ENCODE measurements around the gene OLFML2A. TPM values are rescaled to one million over a fixed set of nuclear protein-coding genes. Genes with fewer than 3 reads are reported as not detected.

OLFML2A gene
- total and polyA plus RNA-seq, 2 experiments from 2014 or later, result 0.11 to 0.14 TPM

DNA sequence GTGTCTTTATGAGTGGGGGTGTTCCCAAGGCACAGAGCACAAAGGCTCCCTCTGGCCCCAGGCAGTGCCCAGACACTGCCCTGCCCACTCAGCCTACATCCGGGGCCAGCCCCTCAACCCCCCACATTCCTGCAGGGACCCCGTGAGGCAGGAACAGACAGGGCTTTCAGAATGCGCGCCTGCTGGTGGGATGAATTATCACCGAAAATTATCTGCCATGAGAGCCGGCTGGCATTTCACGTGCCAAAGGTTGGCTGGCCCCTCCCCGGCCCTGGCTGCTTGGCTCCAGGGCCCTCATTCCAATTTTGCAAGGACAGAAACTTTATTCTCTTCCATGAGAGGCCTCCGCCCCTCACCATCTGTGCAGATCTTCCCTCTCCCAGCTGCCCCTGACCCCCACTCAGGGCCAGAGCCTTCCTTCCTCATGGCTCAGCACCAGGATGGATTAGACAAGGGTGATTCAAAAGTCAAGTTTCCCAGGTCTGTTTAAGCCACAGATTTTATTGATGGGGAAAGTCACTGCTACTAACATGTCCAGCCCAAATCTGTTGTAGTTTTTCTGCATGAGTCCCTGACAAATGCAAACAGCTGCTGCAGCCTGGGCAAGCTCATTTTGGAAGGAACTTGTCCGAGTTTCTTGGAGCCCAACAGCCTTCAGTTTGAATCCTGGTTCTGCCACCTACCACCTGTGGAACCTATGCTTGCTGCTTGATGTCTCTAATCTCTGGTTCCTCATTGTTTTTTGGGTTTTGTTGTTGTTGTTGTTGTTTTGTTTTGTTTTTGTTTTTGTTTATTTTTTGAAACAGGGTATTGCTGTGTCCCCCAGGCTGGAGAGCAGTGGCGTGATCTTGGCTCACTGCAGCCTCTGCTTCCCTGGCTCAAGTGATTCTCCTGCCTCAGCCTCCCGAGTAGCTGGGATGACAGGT is 44.0 kb downstream of the OLFML2A start:
- H3K9me2 ChIP-seq (ENCODE audit: insufficient read depth), result no peaks in the 10 kb centered on the region
- no peak for DNase-seq
- in situ Hi-C loops (cut with MboI), result no loop called here
- H3K9me3 ChIP-seq (ENCODE audit: low read depth), result no peaks in the 10 kb centered on the region
- H3K9ac ChIP-seq, result no peak overlapping the region
- H3K79me2 ChIP-seq (ENCODE audit: insufficient read depth), result no peaks in the 10 kb centered on the region
- peaks cover 4% of the 10 kb centered on the region for H3F3A ChIP-seq (ENCODE audit: insufficient read depth)
- H3K4me1 ChIP-seq (ENCODE audit: insufficient read depth), result peaks cover 3% of the 10 kb centered on the region; the same call in 1 of the 2 replicates
- H2AFZ ChIP-seq, result no peak overlapping the region
- H3K36me3 ChIP-seq (ENCODE audit: low read depth), result no peaks in the 10 kb centered on the region
- H3K27me3 ChIP-seq (replicated peaks; ENCODE audit: insufficient read depth), result no peaks in the 10 kb centered on the region
- no peak overlapping the region for H3K4me3 ChIP-seq
- no peaks in the 10 kb centered on the region for H4K20me1 ChIP-seq (ENCODE audit: insufficient read depth)
- H3K4me2 ChIP-seq (ENCODE audit: unreplicated experiment), result no peak overlapping the region
- no peak overlapping the region for H3K27ac ChIP-seq
- WGBS, 2 experiments (ENCODE audit: low coverage in 1 of 2, low lambda C conversion rate in 2 of 2, missing lambda C conversion rate in 2 of 2), result 39 to 41% methylated on average over 12 of the region's 12 CpGs
- TF ChIP-seq EZH2phosphoT487 (IDR thresholded peaks at IDR 0.05; ENCODE audit: insufficient read depth, low read depth) (no peak), EZH2 (IDR thresholded peaks at IDR 0.05; ENCODE audit: insufficient read depth, poor library complexity, severe bottlenecking) (no peak)

DNA sequence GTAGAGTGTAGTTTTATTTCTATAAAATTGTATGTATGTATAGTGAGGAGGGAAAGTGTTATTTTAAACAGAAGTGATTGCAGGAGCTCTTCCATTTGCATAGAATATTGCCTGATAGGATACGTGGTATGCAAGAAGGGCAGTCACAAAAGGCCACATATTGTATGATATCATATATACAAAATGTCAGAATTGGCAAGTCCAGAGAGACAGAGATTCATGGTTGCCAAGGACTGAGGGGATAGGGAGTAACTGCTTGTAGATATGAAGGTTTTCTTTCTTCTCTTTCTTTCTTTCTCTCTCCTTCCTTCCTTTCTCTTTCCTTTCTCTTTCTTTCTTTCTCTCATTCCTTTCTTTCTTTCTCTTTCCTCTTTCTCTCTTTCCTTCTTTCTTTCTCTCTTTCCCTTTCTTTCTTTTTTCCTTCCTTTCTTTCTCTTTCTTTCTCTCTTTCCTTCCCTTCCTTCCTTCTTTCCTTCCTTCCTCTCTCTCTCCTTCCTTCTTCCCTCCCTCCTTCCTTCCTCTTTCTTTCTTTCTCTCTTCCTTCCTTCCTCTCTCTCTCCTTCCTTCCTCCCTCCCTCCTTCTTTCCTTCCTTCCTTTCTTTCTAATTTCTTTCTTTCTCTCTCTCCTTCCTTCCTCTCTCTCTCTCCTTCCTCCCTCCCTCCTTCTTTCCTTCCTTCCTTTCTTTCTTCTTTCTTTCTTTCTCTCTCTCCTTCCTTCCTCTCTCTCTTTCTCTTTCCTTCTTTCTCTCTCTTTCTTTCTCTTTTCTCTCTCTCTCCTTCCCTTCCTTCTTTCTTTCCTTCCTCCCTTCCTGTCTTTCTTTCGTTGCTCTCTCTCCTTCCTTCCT is 51.8 kb downstream of the OLFML2A start:
- H3K4me2 ChIP-seq (ENCODE audit: unreplicated experiment), result no peak overlapping the region
- in situ Hi-C loops (cut with MboI), result no loop called here
- H3K27me3 ChIP-seq (replicated peaks; ENCODE audit: insufficient read depth), result no peaks in the 10 kb centered on the region
- no peak for DNase-seq
- TF ChIP-seq EZH2phosphoT487 (IDR thresholded peaks at IDR 0.05; ENCODE audit: insufficient read depth, low read depth) (no peak), EZH2 (IDR thresholded peaks at IDR 0.05; ENCODE audit: insufficient read depth, poor library complexity, severe bottlenecking) (no peak)
- H3K9me3 ChIP-seq (ENCODE audit: low read depth), result no peaks in the 10 kb centered on the region
- peaks cover 11% of the 10 kb centered on the region for H3K4me1 ChIP-seq (ENCODE audit: insufficient read depth)
- no peaks in the 10 kb centered on the region for H3K36me3 ChIP-seq (ENCODE audit: low read depth)
- no peak overlapping the region for H3K27ac ChIP-seq
- no peak overlapping the region for H2AFZ ChIP-seq
- H3F3A ChIP-seq (ENCODE audit: insufficient read depth), result peaks cover 3% of the 10 kb centered on the region; the same call in 1 of the 2 replicates
- H4K20me1 ChIP-seq (ENCODE audit: insufficient read depth), result no peaks in the 10 kb centered on the region
- no peaks in the 10 kb centered on the region for H3K9me2 ChIP-seq (ENCODE audit: insufficient read depth)
- no peaks in the 10 kb centered on the region for H3K79me2 ChIP-seq (ENCODE audit: insufficient read depth)
- 51 to 60% methylated on average over 2 of the region's 2 CpGs for WGBS, 2 experiments (ENCODE audit: low coverage in 1 of 2, low lambda C conversion rate in 2 of 2, missing lambda C conversion rate in 2 of 2)
- H3K9ac ChIP-seq, result no peak overlapping the region
- H3K4me3 ChIP-seq, result no peak overlapping the region

DNA sequence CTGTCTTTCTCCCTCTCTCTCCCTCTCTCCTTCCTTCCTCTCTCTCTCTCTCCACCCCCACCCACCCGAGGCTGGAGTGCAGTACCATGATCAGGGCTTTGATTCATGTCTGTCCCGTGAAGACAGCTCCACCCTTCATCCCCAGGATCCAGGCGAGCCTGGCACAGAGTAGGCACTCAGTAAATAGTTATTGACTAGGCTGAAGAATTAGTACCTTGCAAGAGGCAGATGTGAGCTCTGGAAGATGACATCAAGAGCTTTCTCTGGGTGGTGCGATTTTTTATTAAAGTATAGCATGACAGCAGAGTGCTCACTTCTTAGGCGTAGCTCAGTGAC is 52.4 kb downstream of the OLFML2A start:
- Histone ChIP-seq H3K4me1 (ENCODE audit: insufficient read depth) (peaks cover 13% of the 10 kb centered on the region), H3K9ac (no peak overlapping the region), H3K27ac (no peak overlapping the region), H3K27me3 (replicated peaks; ENCODE audit: insufficient read depth) (no peaks in the 10 kb centered on the region), H3K79me2 (ENCODE audit: insufficient read depth) (no peaks in the 10 kb centered on the region), H3K4me3 (no peak overlapping the region), H3F3A (ENCODE audit: insufficient read depth) (peaks cover 3% of the 10 kb centered on the region; the same call in 1 of the 2 replicates), H4K20me1 (ENCODE audit: insufficient read depth) (no peaks in the 10 kb centered on the region), H3K9me3 (ENCODE audit: low read depth) (no peaks in the 10 kb centered on the region), H3K4me2 (ENCODE audit: unreplicated experiment) (no peak overlapping the region), H3K36me3 (ENCODE audit: low read depth) (no peaks in the 10 kb centered on the region), H3K9me2 (ENCODE audit: insufficient read depth) (no peaks in the 10 kb centered on the region), H2AFZ (no peak overlapping the region)
- 30% methylated on average over 5 of the region's 5 CpGs for WGBS, 2 experiments (ENCODE audit: low coverage in 1 of 2, low lambda C conversion rate in 2 of 2, missing lambda C conversion rate in 2 of 2)
- no peak for DNase-seq
- in situ Hi-C loops (cut with MboI), result no loop called here
- TF ChIP-seq EZH2 (IDR thresholded peaks at IDR 0.05; ENCODE audit: insufficient read depth, poor library complexity, severe bottlenecking) (no peak), EZH2phosphoT487 (IDR thresholded peaks at IDR 0.05; ENCODE audit: insufficient read depth, low read depth) (no peak)

DNA sequence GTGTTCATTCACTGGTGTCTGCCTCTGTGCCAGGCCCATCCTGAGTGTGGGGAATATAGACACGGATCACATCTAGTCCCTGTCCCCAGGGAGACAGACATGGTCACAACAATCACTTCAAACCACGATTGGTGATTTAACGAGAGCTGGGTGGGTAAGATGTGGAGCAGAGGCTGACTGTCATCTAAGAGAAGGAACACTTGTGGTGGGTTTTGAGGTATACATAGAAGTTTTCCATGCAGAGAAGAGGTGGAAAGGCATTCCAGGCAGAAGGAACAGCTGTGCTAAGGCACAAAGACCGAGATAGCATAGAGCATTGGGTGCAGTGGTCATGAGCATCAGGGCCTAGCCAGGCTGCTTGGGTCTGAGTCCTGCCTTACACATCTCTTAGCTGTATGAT is 53.7 kb downstream of the OLFML2A start:
- 69 to 71% methylated on average over 4 of the region's 4 CpGs for WGBS, 2 experiments (ENCODE audit: low coverage in 1 of 2, low lambda C conversion rate in 2 of 2, missing lambda C conversion rate in 2 of 2)
- no peak overlapping the region for H3K27ac ChIP-seq
- H4K20me1 ChIP-seq (ENCODE audit: insufficient read depth), result no peaks in the 10 kb centered on the region
- H3K9ac ChIP-seq, result no peak overlapping the region
- no peak overlapping the region for H3K4me3 ChIP-seq
- H3K4me1 ChIP-seq (ENCODE audit: insufficient read depth), result peaks cover 22% of the 10 kb centered on the region
- H3F3A ChIP-seq (ENCODE audit: insufficient read depth), result peaks cover 3% of the 10 kb centered on the region; the same call in 1 of the 2 replicates
- H3K36me3 ChIP-seq (ENCODE audit: low read depth), result no peaks in the 10 kb centered on the region
- no peak overlapping the region for H2AFZ ChIP-seq
- H3K79me2 ChIP-seq (ENCODE audit: insufficient read depth), result no peaks in the 10 kb centered on the region
- no peaks in the 10 kb centered on the region for H3K27me3 ChIP-seq (replicated peaks; ENCODE audit: insufficient read depth)
- in situ Hi-C loops (cut with MboI), result no loop called here
- no peaks in the 10 kb centered on the region for H3K9me2 ChIP-seq (ENCODE audit: insufficient read depth)
- no peaks in the 10 kb centered on the region for H3K9me3 ChIP-seq (ENCODE audit: low read depth)
- no peak overlapping the region for H3K4me2 ChIP-seq (ENCODE audit: unreplicated experiment)
- no peak for DNase-seq
- TF ChIP-seq EZH2 (IDR thresholded peaks at IDR 0.05; ENCODE audit: insufficient read depth, poor library complexity, severe bottlenecking) (no peak), EZH2phosphoT487 (IDR thresholded peaks at IDR 0.05; ENCODE audit: insufficient read depth, low read depth) (no peak)
